ENCODE data around the gene LMBR1.

Gene LMBR1

DNA sequence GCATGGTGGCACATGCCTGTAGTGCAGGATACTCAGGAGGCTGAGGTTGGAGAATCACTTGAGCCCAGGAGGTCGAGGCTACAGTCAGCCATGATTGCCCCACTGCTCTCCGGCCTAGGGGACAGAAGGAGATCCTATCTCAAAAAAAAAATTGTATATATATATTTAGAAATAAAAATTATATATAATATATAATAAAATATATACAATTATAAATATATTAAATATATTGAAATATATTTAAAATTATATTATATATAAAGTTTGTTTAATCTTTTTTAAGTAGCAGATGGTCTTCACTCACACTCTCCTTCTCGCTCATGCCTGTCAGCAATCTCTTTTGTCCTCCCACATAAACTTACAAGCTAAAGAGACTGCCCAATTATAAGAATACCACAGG, 58.5 kb downstream of the LMBR1 start:
- H3K9me3 ChIP-seq, result no peaks in the 10 kb centered on the region
- H3K4me1 ChIP-seq (ENCODE audit: control insufficient read depth in 1 of 2, insufficient read depth in 1 of 2, low read depth in 1 of 2, low read length in 1 of 2), result peaks cover 29 to 36% of the 10 kb centered on the region in 2 experiments
- H3K27me3 ChIP-seq, result no peaks in the 10 kb centered on the region
- H3K27ac ChIP-seq, result no peak overlapping the region
- no peak overlapping the region for H3K4me3 ChIP-seq (ENCODE audit: low read depth in 1 of 2, low read length in 1 of 2)
- TF ChIP-seq, protein P1, sequence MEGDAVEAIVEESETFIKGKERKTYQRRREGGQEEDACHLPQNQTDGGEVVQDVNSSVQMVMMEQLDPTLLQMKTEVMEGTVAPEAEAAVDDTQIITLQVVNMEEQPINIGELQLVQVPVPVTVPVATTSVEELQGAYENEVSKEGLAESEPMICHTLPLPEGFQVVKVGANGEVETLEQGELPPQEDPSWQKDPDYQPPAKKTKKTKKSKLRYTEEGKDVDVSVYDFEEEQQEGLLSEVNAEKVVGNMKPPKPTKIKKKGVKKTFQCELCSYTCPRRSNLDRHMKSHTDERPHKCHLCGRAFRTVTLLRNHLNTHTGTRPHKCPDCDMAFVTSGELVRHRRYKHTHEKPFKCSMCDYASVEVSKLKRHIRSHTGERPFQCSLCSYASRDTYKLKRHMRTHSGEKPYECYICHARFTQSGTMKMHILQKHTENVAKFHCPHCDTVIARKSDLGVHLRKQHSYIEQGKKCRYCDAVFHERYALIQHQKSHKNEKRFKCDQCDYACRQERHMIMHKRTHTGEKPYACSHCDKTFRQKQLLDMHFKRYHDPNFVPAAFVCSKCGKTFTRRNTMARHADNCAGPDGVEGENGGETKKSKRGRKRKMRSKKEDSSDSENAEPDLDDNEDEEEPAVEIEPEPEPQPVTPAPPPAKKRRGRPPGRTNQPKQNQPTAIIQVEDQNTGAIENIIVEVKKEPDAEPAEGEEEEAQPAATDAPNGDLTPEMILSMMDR (IDR thresholded peaks at IDR 0.05), result no peak
- H3K36me3 ChIP-seq, result no peaks in the 10 kb centered on the region

DNA sequence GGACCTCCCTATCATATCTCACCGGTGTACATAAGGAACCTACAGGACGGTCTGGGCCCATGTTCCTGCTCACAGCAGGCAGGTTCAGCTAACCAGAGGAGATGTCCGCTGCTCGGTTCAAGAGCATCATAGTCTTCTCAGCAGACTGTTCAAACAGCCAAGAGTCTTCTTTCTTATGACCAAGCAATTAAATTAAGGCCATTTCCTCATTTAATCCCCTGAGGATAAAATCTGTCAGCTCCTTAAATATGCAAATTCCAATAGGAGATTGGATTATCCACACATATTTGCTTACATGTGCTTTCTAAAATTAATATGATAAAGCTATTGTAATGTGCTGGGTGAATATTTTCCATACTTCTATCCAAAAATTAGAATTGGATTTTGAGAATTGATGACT, 59.7 kb downstream of the LMBR1 start:
- peak overlapping the region; percentile 83 for H3K27ac ChIP-seq
- H3K9me3 ChIP-seq, result no peaks in the 10 kb centered on the region
- no peaks in the 10 kb centered on the region for H3K27me3 ChIP-seq
- peaks cover 33 to 42% of the 10 kb centered on the region in 2 experiments for H3K4me1 ChIP-seq (ENCODE audit: control insufficient read depth in 1 of 2, insufficient read depth in 1 of 2, low read depth in 1 of 2, low read length in 1 of 2)
- H3K36me3 ChIP-seq, result no peaks in the 10 kb centered on the region
- TF ChIP-seq, protein P1 (IDR thresholded peaks at IDR 0.05), result no peak
- no peak overlapping the region for H3K4me3 ChIP-seq (ENCODE audit: low read depth in 1 of 2, low read length in 1 of 2)

- TF ChIP-seq, protein P1 (IDR thresholded peaks at IDR 0.05), result no peak
- Histone ChIP-seq H3K4me3 (ENCODE audit: low read depth in 1 of 2, low read length in 1 of 2) (no peak overlapping the region), H3K9me3 (no peaks in the 10 kb centered on the region), H3K36me3 (no peaks in the 10 kb centered on the region), H3K4me1 (ENCODE audit: control insufficient read depth in 1 of 2, insufficient read depth in 1 of 2, low read depth in 1 of 2, low read length in 1 of 2) (peaks cover 33 to 42% of the 10 kb centered on the region in 2 experiments), H3K27me3 (no peaks in the 10 kb centered on the region), H3K27ac (peak overlapping the region; percentile 83)
These were observed 60.6 kb downstream of the LMBR1 start for GRCh38 chr7:156832195-156832877.

- Histone ChIP-seq H3K36me3 (no peaks in the 10 kb centered on the region), H3K4me1 (ENCODE audit: control insufficient read depth in 1 of 2, insufficient read depth in 1 of 2, low read depth in 1 of 2, low read length in 1 of 2) (peaks cover 33 to 42% of the 10 kb centered on the region in 2 experiments), H3K9me3 (no peaks in the 10 kb centered on the region), H3K4me3 (ENCODE audit: low read depth in 1 of 2, low read length in 1 of 2) (no peak overlapping the region), H3K27me3 (no peaks in the 10 kb centered on the region), H3K27ac (peak overlapping the region; percentile 83)
- TF ChIP-seq, protein P1 (IDR thresholded peaks at IDR 0.05), result no peak
These were observed 63.2 kb downstream of the LMBR1 start for GRCh38 chr7:156829669-156830336.

GRCh38 chr7:156827587-156828203, 65.3 kb downstream of the LMBR1 start:
- TF ChIP-seq, protein P1 (IDR thresholded peaks at IDR 0.05), result no peak
- Histone ChIP-seq H3K4me1 (ENCODE audit: control insufficient read depth in 1 of 2, insufficient read depth in 1 of 2, low read depth in 1 of 2, low read length in 1 of 2) (peaks cover 33 to 53% of the 10 kb centered on the region in 2 experiments), H3K4me3 (ENCODE audit: low read depth in 1 of 2, low read length in 1 of 2) (no peak overlapping the region), H3K9me3 (no peaks in the 10 kb centered on the region), H3K27ac (no peak overlapping the region), H3K36me3 (no peaks in the 10 kb centered on the region), H3K27me3 (no peaks in the 10 kb centered on the region)
